Activated CD4-positive, alpha-beta T cell treated with anti-CD3 and anti-CD28 coated beads, Interleukin-10, Interleukin-2, amounts not matched to agents 100 ng/mL and 50 ng/mL, durations not matched to agents 16 hours and 8 hours (primary cell): ENCODE results near the gene ZBTB20.
A peak's percentile ranks its signal among the peaks of the same experiment; 100 is the strongest.

Source experiments
- DNase-seq: peaks from one replicate; pipeline ENCODE4 v3.0.0-alpha.2; 2020

ZBTB20 gene

GRCh38 chr3:114308830-114309229 lies 838.3 kb downstream of the ZBTB20 start:
- DNase-seq = peak; percentile 84

- DNase-seq = peak; percentile 58
Measured at GRCh38 chr3:114308377-114308776, 838.7 kb downstream of the ZBTB20 start.

GRCh38 chr3:114307832-114308231 lies 839.3 kb downstream of the ZBTB20 start:
- DNase-seq = no peak

GRCh38 chr3:114307222-114307830 lies 839.8 kb downstream of the ZBTB20 start:
- DNase-seq = peak; percentile 58

GRCh38 chr3:114299941-114300624 lies 847.0 kb downstream of the ZBTB20 start:
- DNase-seq = no peak

- DNase-seq = peak; percentile 45
Measured at GRCh38 chr3:114299421-114299820, 847.7 kb downstream of the ZBTB20 start.

- DNase-seq = no peak
Measured at GRCh38 chr3:114295946-114296345, 851.1 kb downstream of the ZBTB20 start.

- peak; percentile 30 for DNase-seq
Measured at GRCh38 chr3:114294940-114295480, 852.1 kb downstream of the ZBTB20 start.

- DNase-seq = peak; percentile 48
Measured at GRCh38 chr3:114293838-114294535, 853.1 kb downstream of the ZBTB20 start, which contains the start of gene TIGIT. TIGIT (plus strand) TSS chr3:114294028; CDS start chr3:114294062, 34 bp downstream.

GRCh38 chr3:114290911-114291901 lies 855.9 kb downstream of the ZBTB20 start:
- peak; percentile 93 for DNase-seq

- no peak for DNase-seq
Measured at GRCh38 chr3:114286266-114286665, 860.8 kb downstream of the ZBTB20 start.

GRCh38 chr3:114285648-114286230 lies 861.3 kb downstream of the ZBTB20 start:
- DNase-seq = peak; percentile 45

GRCh38 chr3:114284644-114285043 lies 862.4 kb downstream of the ZBTB20 start:
- no peak for DNase-seq
